Measurements from ENCODE around the gene EPS8L3.

- TF ChIP-seq POLR2AphosphoS5 (IDR thresholded peaks at IDR 0.05; ENCODE audit: low read depth, low read length) (no peak), CEBPB (IDR thresholded peaks at IDR 0.05; ENCODE audit: low read depth) (no peak)
Observed at GRCh38 chr1:109794319-109795132, 30.8 kb upstream of the EPS8L3 start.

Measured in HCT116 (cell line).